Forelimb muscle (tissue), 1 donor: ENCODE results near the gene LMBR1L. TPM values are rescaled to one million over a fixed set of nuclear protein-coding genes. Genes with fewer than 3 reads are reported as not detected.
A peak's percentile ranks its signal among the peaks of the same experiment; 100 is the strongest.
"Not testable (repeated sequence)": the region's sequence is repeated elsewhere in the genome, so short reads cannot be mapped to it uniquely, and the experiment has no call there.

ENCODE experiments used
- DNase-seq: peaks from one replicate; pipeline ENCODE4 v3.0.0-alpha.2; 2013; ENCODE audit warnings: low read depth
- polyA plus RNA-seq: library from polyadenylated mRNA; unstranded; fragments of 120-200 nt; gene quantifications from one replicate; pipeline ENCODE4 v1.2.1, GENCODE V29; 2013; ENCODE audit not compliant: insufficient read length

The LMBR1L gene
- polyA plus RNA-seq, 1 donor = 43.8 TPM

- no peak for DNase-seq
These were observed 24.5 kb downstream of the LMBR1L start for GRCh38 chr12:49086116-49086515.

- no peak for DNase-seq
These were observed 26.2 kb downstream of the LMBR1L start for GRCh38 chr12:49084438-49084837.

GRCh38 chr12:49079793-49080192, 30.9 kb downstream of the LMBR1L start:
- no peak for DNase-seq

- DNase-seq = no peak
These were observed 39.7 kb downstream of the LMBR1L start for GRCh38 chr12:49070971-49071370.

GRCh38 chr12:49069507-49070346, 40.9 kb downstream of the LMBR1L start, which contains the start of gene RHEBL1:
RHEBL1 (minus strand) TSS chr12:49069979; CDS start chr12:49069785, 194 bp downstream.
- peak; percentile 82 for DNase-seq

- DNase-seq = no peak
These were observed 41.7 kb downstream of the LMBR1L start for GRCh38 chr12:49068879-49069506.

- no peak for DNase-seq
These were observed 44.5 kb downstream of the LMBR1L start for GRCh38 chr12:49066120-49066519.

GRCh38 chr12:49064767-49065152, 45.9 kb downstream of the LMBR1L start:
- DNase-seq = no peak

GRCh38 chr12:49061916-49062315, 48.7 kb downstream of the LMBR1L start:
- not testable (repeated sequence) for DNase-seq

GRCh38 chr12:49061157-49061650, 49.4 kb downstream of the LMBR1L start:
- no peak for DNase-seq

GRCh38 chr12:49060237-49061156, 50.1 kb downstream of the LMBR1L start, which contains the start of gene KMT2D:
KMT2D (minus strand) TSS chr12:49060794; CDS start chr12:49055324, 5,470 bp downstream.
- peak; percentile 86 for DNase-seq

- DNase-seq = no peak
These were observed 51.1 kb downstream of the LMBR1L start for GRCh38 chr12:49059299-49060171.

- DNase-seq = no peak
These were observed 51.7 kb downstream of the LMBR1L start for GRCh38 chr12:49059045-49059298.

GRCh38 chr12:49058366-49059044, 52.1 kb downstream of the LMBR1L start:
- no peak for DNase-seq

- no peak for DNase-seq
These were observed 52.8 kb downstream of the LMBR1L start for GRCh38 chr12:49057888-49058287.

- DNase-seq = no peak
These were observed 54.5 kb downstream of the LMBR1L start for GRCh38 chr12:49055978-49056754.

- DNase-seq = no peak
These were observed 55.6 kb downstream of the LMBR1L start for GRCh38 chr12:49055092-49055491.

- DNase-seq = no peak
These were observed 56.1 kb downstream of the LMBR1L start for GRCh38 chr12:49054524-49054923.

- DNase-seq = no peak
These were observed 56.6 kb downstream of the LMBR1L start for GRCh38 chr12:49054096-49054495.
